Skeletal muscle tissue (tissue), 4 donors: ENCODE results near the gene ZNF835. TPM values are rescaled to one million over a fixed set of nuclear protein-coding genes. Genes with fewer than 3 reads are reported as not detected.

Experiments used
- H3K27ac ChIP-seq: one replicate; pipeline ENCODE4 v1.7.0; 2013; ENCODE audit warnings: mild to moderate bottlenecking, low read depth, low read length, inconsistent platforms
- H3K27me3 ChIP-seq, 3 donors: one replicate each; pipeline ENCODE4 v1.7.0; 2013; ENCODE audit warnings: low read length in 3 of 3; ENCODE audit not compliant: control insufficient read depth in 3 of 3, insufficient read depth in 3 of 3
- H3K36me3 ChIP-seq, 3 donors: one replicate each; pipeline ENCODE4 v1.7.0; 2013; ENCODE audit warnings: low read length in 3 of 3; ENCODE audit not compliant: control insufficient read depth in 3 of 3, insufficient read depth in 3 of 3
- H3K4me1 ChIP-seq, 3 donors: one replicate each; pipeline ENCODE4 v1.7.0; 2013; ENCODE audit warnings: low read length in 3 of 3, mild to moderate bottlenecking in 3 of 3; ENCODE audit not compliant: control insufficient read depth in 3 of 3, insufficient read depth in 3 of 3
- H3K4me3 ChIP-seq, 3 donors: one replicate each; pipeline ENCODE4 v1.7.0; 2013; ENCODE audit warnings: low read length in 3 of 3
- H3K9ac ChIP-seq, 3 donors: one replicate each; pipeline ENCODE4 v1.7.0; 2013; ENCODE audit warnings: low read length in 3 of 3, mild to moderate bottlenecking in 3 of 3, moderate library complexity in 2 of 3, low read depth in 1 of 3
- H3K9me3 ChIP-seq, 3 donors: one replicate each; pipeline ENCODE4 v1.7.0; 2013; ENCODE audit warnings: low read length in 3 of 3; ENCODE audit not compliant: control insufficient read depth in 3 of 3
- total RNA-seq: library from RNA; depleted of rRNA; stranded (reverse); fragments of >200 nt; gene quantifications from one replicate; pipeline ENCODE4 v1.2.3, GENCODE V29; 2014
- donor health status: Osteomylitis.

ZNF835 gene
- 3.1 TPM for total RNA-seq

GRCh38 chr19:56671613-56671994 is at the start of gene ZNF835:
Gene ZNF835, minus strand, starts transcription at chr19:56671757. Its CDS starts 6,559 bp downstream, at chr19:56665198.
- peaks cover 0 to 4% (median 0%) of the 10 kb centered on the region in 3 donors for H3K9me3 ChIP-seq
- H3K4me1 ChIP-seq = peaks cover 12 to 15% (median 13%) of the 10 kb centered on the region in 3 donors
- H3K27ac ChIP-seq = no peak within 1 kb of the TSS
- H3K4me3 ChIP-seq = peak within 1 kb of the TSS; percentile 91 to 99 (median 99)
- H3K9ac ChIP-seq = peak within 1 kb of the TSS; percentile 76 to 96 (median 86)
- peaks cover 4 to 7% (median 5%) of the 10 kb centered on the region in 3 donors for H3K36me3 ChIP-seq
- H3K27me3 ChIP-seq = peaks cover 0 to 7% (median 0%) of the 10 kb centered on the region in 3 donors

GRCh38 chr19:56720281-56720680 is 48.7 kb upstream of the ZNF835 start:
- Histone ChIP-seq H3K36me3 (no peaks in the 10 kb centered on the region), H3K9ac (no peak overlapping the region), H3K27me3 (no peaks in the 10 kb centered on the region), H3K9me3 (no peaks in the 10 kb centered on the region), H3K4me3 (no peak overlapping the region), H3K4me1 (no peaks in the 10 kb centered on the region), H3K27ac (no peak overlapping the region)

- H3K4me1 ChIP-seq = no peaks in the 10 kb centered on the region
- no peaks in the 10 kb centered on the region for H3K9me3 ChIP-seq
- H3K36me3 ChIP-seq = no peaks in the 10 kb centered on the region
- no peak overlapping the region for H3K9ac ChIP-seq
- no peaks in the 10 kb centered on the region for H3K27me3 ChIP-seq
- no peak overlapping the region for H3K27ac ChIP-seq
- H3K4me3 ChIP-seq = no peak overlapping the region
Measured at GRCh38 chr19:56718231-56718630, 46.7 kb upstream of the ZNF835 start.

GRCh38 chr19:56712611-56713276 is 41.2 kb upstream of the ZNF835 start:
- Histone ChIP-seq H3K9me3 (peaks cover 0 to 2% (median 0%) of the 10 kb centered on the region in 3 donors), H3K4me1 (no peaks in the 10 kb centered on the region), H3K9ac (no peak overlapping the region), H3K36me3 (peaks cover 0 to 2% (median 0%) of the 10 kb centered on the region in 3 donors), H3K27me3 (no peaks in the 10 kb centered on the region), H3K27ac (no peak overlapping the region), H3K4me3 (no peak overlapping the region)

GRCh38 chr19:56710437-56710836 is 38.9 kb upstream of the ZNF835 start:
- Histone ChIP-seq H3K4me1 (no peaks in the 10 kb centered on the region), H3K9me3 (peaks cover 0 to 2% (median 0%) of the 10 kb centered on the region in 3 donors), H3K9ac (no peak overlapping the region), H3K36me3 (peaks cover 0 to 2% (median 0%) of the 10 kb centered on the region in 3 donors), H3K4me3 (no peak overlapping the region), H3K27me3 (no peaks in the 10 kb centered on the region), H3K27ac (no peak overlapping the region)

GRCh38 chr19:56707821-56708220 is 36.3 kb upstream of the ZNF835 start:
- Histone ChIP-seq H3K4me3 (no peak overlapping the region), H3K36me3 (peaks cover 0 to 2% (median 0%) of the 10 kb centered on the region in 3 donors), H3K27me3 (no peaks in the 10 kb centered on the region), H3K4me1 (no peaks in the 10 kb centered on the region), H3K9me3 (peaks cover 0 to 3% (median 2%) of the 10 kb centered on the region in 3 donors), H3K9ac (no peak overlapping the region), H3K27ac (no peak overlapping the region)

- peaks cover 0 to 2% (median 0%) of the 10 kb centered on the region in 3 donors for H3K36me3 ChIP-seq
- peaks cover 0 to 3% (median 2%) of the 10 kb centered on the region in 3 donors for H3K9me3 ChIP-seq
- no peaks in the 10 kb centered on the region for H3K4me1 ChIP-seq
- no peak overlapping the region for H3K4me3 ChIP-seq
- no peak overlapping the region for H3K27ac ChIP-seq
- no peak overlapping the region for H3K9ac ChIP-seq
- H3K27me3 ChIP-seq = no peaks in the 10 kb centered on the region
Measured at GRCh38 chr19:56705939-56706338, 34.4 kb upstream of the ZNF835 start.

GRCh38 chr19:56701895-56702294 is 30.3 kb upstream of the ZNF835 start:
- no peaks in the 10 kb centered on the region for H3K27me3 ChIP-seq
- no peaks in the 10 kb centered on the region for H3K4me1 ChIP-seq
- H3K9me3 ChIP-seq = peaks cover 0 to 3% (median 0%) of the 10 kb centered on the region in 3 donors
- H3K9ac ChIP-seq = no peak overlapping the region
- no peaks in the 10 kb centered on the region for H3K36me3 ChIP-seq
- no peak overlapping the region for H3K4me3 ChIP-seq
- H3K27ac ChIP-seq = no peak overlapping the region

- H3K4me1 ChIP-seq = no peaks in the 10 kb centered on the region
- peaks cover 0 to 3% (median 2%) of the 10 kb centered on the region in 3 donors for H3K9me3 ChIP-seq
- no peaks in the 10 kb centered on the region for H3K36me3 ChIP-seq
Measured at GRCh38 chr19:56699552-56699951, 28.0 kb upstream of the ZNF835 start.

GRCh38 chr19:56692206-56692895 is 20.8 kb upstream of the ZNF835 start:
- H3K36me3 ChIP-seq = no peaks in the 10 kb centered on the region
- H3K4me3 ChIP-seq = no peak overlapping the region
- peaks cover 0 to 2% (median 0%) of the 10 kb centered on the region in 3 donors for H3K9me3 ChIP-seq
- H3K27me3 ChIP-seq = no peaks in the 10 kb centered on the region
- H3K4me1 ChIP-seq = no peaks in the 10 kb centered on the region
- no peak overlapping the region for H3K9ac ChIP-seq
- H3K27ac ChIP-seq = no peak overlapping the region

More at GRCh38 chr19:56699552-56699951, 28.0 kb upstream of the ZNF835 start:
- H3K4me3 ChIP-seq = no peak overlapping the region
- no peaks in the 10 kb centered on the region for H3K27me3 ChIP-seq
- H3K9ac ChIP-seq = no peak overlapping the region
- H3K27ac ChIP-seq = no peak overlapping the region
